ENCODE data around the gene FAM209B. TPM values are rescaled to one million over a fixed set of nuclear protein-coding genes. Genes with fewer than 3 reads are reported as not detected.

The FAM209B gene
- total RNA-seq, 1 donor from 2014 or later, result 0.63 TPM

- H3K4me1 Mint-ChIP-seq (ENCODE audit: unreplicated experiment), result no peaks in the 10 kb centered on the region
- H3K36me3 Mint-ChIP-seq, result no peaks in the 10 kb centered on the region
- no peaks in the 10 kb centered on the region for H3K27me3 Mint-ChIP-seq
- H3K27ac Mint-ChIP-seq, result no peak overlapping the region
- no peak for TF ChIP-seq CTCF (conservative IDR thresholded peaks at IDR 0.05)
- DNase-seq (ENCODE audit: extremely low spot score, unreplicated experiment), result no peak
- no peaks in the 10 kb centered on the region for H3K9me3 Mint-ChIP-seq
- no peak overlapping the region for H3K4me3 Mint-ChIP-seq
These were observed 7.4 kb downstream of the FAM209B start for GRCh38 chr20:56540415-56540814.

DNA sequence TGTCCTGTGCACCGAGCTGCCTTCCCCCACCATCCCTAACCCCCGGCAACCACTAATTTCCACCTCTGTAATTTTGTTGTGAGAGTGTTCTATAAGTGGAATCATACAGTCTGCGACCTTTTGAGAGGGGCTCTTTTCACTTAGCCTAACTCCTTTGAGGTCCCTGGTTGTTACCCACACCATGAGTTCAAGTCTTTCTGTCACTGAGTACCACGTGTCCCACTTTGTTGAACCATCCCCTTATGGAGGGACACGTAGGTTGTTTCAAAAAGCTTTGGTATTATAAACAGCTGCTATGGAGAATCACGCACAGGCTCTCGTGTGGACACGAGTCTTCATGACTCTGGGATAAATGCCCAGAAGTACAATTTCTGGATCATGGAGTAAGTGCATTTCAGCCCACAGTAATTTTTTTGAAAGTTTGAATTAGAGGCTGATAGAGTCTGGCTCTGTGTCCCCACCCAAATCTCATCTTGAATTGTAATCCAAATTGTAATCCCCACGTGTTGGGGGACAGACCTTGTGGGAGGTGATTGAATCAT lies 9.5 kb downstream of the FAM209B start:
- DNase-seq (ENCODE audit: extremely low spot score, unreplicated experiment), result no peak
- peaks cover 3% of the 10 kb centered on the region for H3K27me3 Mint-ChIP-seq
- H3K27ac Mint-ChIP-seq, result no peak overlapping the region
- H3K36me3 Mint-ChIP-seq, result no peaks in the 10 kb centered on the region
- TF ChIP-seq CTCF (conservative IDR thresholded peaks at IDR 0.05), result no peak
- H3K4me3 Mint-ChIP-seq, result no peak overlapping the region
- H3K4me1 Mint-ChIP-seq (ENCODE audit: unreplicated experiment), result no peaks in the 10 kb centered on the region
- H3K9me3 Mint-ChIP-seq, result no peaks in the 10 kb centered on the region

DNA sequence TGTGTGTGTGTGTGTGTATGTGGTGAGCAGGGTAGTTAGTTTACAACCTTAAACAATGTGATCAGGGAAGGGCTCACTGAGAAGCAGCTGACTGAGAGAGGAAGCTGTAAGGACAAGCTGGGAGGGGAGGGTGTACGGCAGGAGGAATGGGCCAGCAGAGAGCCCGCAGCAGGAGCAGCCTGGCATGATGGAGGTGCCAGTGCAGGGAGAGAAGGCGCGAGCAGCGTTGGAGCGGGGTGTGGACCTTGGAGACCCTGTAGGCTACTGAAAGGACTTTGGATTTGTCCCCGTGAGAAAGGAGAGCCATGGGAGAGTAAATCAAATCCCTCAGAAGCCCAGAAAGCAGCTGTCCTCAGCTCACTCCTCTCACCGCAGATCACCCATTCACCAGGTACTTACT lies 18.5 kb downstream of the FAM209B start:
- H3K36me3 Mint-ChIP-seq, result peaks cover 3% of the 10 kb centered on the region
- H3K27ac Mint-ChIP-seq, result peak overlapping the region; percentile 32
- H3K4me3 Mint-ChIP-seq, result no peak overlapping the region
- DNase-seq (ENCODE audit: extremely low spot score, unreplicated experiment), result no peak
- peaks cover 14% of the 10 kb centered on the region for H3K4me1 Mint-ChIP-seq (ENCODE audit: unreplicated experiment)
- H3K27me3 Mint-ChIP-seq, result peaks cover 3% of the 10 kb centered on the region
- TF ChIP-seq CTCF (conservative IDR thresholded peaks at IDR 0.05), result no peak
- H3K9me3 Mint-ChIP-seq, result peaks cover 6% of the 10 kb centered on the region

DNA sequence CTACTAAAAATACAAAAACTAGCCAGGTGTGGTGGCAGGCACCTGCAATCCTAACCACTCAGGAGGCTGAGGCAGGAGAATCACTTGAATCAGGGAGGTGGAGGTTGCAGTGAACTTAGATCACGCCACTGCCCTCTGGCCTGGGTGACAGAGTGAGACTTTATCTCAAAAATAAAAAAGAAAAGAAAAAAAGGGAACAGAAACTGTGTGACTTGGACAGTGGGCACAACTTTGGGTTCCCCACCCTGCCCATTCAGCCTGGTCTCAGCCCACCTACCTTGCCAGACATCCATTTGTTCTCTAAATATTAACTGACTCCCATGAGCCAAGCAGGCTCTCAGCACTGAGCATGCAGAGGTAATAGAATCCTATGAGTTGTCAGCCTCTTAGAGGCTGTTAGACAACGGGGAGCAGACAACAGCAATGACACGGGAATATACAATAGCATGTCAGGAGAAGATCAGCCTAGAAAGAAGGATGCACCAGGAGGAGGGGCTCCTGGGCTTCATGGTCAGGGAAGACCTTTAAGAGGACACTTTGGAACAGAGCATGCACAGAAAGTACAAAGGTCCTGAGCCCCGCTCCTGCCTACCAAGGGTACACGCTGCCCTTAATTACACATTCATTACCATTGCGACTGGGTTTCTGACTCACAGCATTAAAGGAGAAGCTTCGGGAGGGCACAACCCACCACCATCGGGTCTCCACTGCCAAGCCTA lies 20.0 kb downstream of the FAM209B start:
- Mint-ChIP-seq H3K4me3 (no peak overlapping the region), H3K36me3 (peaks cover 3% of the 10 kb centered on the region), H3K27ac (peak overlapping the region; percentile 19), H3K4me1 (ENCODE audit: unreplicated experiment) (peaks cover 14% of the 10 kb centered on the region), H3K9me3 (peaks cover 6% of the 10 kb centered on the region), H3K27me3 (no peaks in the 10 kb centered on the region)
- TF ChIP-seq CTCF (conservative IDR thresholded peaks at IDR 0.05), result no peak
- DNase-seq (ENCODE audit: extremely low spot score, unreplicated experiment), result no peak

- peak overlapping the region; percentile 89 for H3K27ac Mint-ChIP-seq
- no peak for TF ChIP-seq CTCF (conservative IDR thresholded peaks at IDR 0.05)
- no peak for DNase-seq (ENCODE audit: extremely low spot score, unreplicated experiment)
- peaks cover 6% of the 10 kb centered on the region for H3K9me3 Mint-ChIP-seq
- H3K4me1 Mint-ChIP-seq (ENCODE audit: unreplicated experiment), result peaks cover 14% of the 10 kb centered on the region
- no peaks in the 10 kb centered on the region for H3K27me3 Mint-ChIP-seq
- no peak overlapping the region for H3K4me3 Mint-ChIP-seq
- peaks cover 3% of the 10 kb centered on the region for H3K36me3 Mint-ChIP-seq
These were observed 21.8 kb downstream of the FAM209B start for GRCh38 chr20:56554869-56555268.

Data from type B pancreatic cell (in vitro differentiated cells).